Bone marrow (tissue), 2 donors: ENCODE results near the gene CACNA2D4.
A peak's percentile ranks its signal among the peaks of the same experiment; 100 is the strongest.

Experiments used
- DNase-seq, 2 donors: peaks; one replicate each; lab custom pipeline; 2025; lab: John Stamatoyannopoulos, UW

The CACNA2D4 gene

DNA sequence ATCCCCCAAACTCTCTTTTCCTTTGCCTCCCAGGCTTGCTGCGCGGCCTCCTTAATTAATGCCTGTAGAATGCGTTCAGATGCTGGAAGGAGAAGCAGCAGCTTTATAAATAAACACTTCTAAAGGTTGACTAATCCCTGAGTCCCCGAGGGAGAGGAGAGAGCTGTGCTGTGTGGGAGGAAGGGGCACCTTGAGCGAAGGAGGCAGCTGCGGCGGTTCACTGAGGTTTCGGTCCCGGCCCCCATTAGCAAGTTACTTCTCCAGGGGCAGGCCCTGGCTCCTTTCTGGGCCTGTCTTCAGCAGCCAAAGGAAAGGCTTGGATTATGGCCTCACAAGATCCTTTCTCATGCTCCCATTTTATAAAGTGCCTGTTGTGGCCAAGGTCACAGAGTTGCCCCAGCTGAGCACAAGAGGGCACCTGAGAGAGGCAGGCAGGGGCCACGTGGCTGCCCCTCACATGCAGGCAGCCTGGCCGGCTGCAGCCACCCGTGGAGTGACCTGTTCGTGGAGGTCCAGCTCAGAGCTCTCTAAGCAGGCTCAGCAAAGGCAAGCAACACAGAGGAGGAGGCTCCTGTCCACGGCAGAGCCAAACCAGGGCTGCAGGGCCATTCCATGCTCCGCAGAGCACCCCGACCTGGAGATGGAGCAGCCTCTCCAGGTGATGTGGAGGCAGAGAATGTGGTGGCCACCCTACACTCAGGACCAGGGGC is 15.0 kb upstream of the CACNA2D4 start:
- no peak for DNase-seq

DNA sequence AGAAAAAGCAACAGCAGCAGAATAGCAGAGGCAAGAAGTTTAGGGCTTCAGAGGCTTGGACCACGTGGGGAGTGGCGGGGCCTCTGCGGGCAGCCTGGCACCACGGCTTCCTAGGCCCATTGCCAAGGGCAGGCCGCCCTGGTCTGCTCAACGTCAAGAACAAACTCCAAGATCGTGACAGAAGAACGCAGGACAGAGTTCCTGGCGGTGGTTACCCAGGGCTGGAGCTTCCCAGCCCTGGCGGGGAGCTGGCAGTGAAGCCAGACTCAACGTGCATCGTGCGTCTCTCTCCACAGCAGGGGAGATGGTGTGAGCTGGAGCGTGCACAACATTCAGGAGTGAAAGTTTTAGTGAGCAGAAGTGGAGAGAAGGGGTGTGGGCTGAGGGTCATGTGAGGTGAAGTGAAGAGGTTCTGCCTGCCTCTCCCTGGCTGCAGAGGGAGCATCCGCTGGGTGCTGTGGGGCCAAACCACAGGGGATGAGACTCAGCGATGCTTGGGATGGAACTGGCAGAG is 13.9 kb upstream of the CACNA2D4 start:
- no peak for DNase-seq

DNA sequence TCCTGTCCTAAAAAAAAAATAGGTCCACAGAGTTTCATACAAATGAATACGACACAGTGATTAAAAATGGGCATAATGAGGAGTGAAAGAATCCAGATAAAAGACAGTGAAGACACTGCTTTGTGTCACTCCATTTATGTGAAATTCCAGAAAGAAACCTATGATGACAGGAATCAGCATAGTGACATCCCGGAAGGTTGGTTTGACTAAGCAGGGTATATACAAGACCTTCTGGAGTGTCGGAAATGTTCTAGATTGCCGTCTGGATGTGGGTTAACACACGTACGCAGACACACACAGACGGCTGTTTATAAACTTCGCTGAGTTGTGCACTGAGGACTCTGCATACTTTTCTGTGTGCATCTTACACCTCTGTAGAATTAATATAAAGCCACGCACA is 13.2 kb upstream of the CACNA2D4 start:
- no peak for DNase-seq

DNA sequence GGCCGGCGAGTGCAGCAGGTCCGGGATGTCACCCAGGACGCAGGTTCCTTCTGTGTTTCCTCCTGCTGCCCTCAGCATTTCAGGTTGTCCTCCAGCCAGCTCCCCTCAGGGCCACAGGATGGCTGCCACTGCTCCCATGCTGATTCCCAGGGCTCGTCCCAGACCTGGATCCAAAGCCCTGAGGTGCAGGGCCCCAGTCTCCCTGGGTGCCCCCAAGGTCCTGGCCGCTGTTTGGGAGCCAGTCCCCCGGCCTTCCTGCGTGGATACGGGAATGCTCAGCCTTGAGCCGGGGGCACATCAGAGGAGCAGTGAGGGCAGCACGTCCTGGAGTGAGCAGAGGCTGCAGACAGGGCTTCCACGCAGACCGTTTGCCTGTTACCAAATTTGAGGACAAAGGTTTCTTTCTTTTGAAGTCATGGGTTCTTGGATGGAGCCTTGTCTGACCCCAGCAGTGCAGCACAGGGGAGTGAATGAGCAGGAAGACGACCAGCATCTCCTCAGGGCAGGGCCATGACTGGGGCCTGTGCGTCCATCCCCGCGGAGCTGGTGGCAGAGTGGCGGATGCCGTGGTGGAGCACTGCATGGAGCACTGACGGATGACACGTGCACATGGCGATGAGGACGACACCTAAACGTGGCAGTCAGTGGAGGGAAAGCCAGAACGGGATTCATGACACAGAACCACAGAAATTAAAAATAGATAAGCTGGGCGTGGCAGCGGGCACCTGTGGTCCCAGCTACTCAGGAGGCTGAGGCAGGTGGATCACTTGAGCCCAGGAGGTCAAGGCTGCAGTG is 12.5 kb upstream of the CACNA2D4 start:
- no peak for DNase-seq

DNA sequence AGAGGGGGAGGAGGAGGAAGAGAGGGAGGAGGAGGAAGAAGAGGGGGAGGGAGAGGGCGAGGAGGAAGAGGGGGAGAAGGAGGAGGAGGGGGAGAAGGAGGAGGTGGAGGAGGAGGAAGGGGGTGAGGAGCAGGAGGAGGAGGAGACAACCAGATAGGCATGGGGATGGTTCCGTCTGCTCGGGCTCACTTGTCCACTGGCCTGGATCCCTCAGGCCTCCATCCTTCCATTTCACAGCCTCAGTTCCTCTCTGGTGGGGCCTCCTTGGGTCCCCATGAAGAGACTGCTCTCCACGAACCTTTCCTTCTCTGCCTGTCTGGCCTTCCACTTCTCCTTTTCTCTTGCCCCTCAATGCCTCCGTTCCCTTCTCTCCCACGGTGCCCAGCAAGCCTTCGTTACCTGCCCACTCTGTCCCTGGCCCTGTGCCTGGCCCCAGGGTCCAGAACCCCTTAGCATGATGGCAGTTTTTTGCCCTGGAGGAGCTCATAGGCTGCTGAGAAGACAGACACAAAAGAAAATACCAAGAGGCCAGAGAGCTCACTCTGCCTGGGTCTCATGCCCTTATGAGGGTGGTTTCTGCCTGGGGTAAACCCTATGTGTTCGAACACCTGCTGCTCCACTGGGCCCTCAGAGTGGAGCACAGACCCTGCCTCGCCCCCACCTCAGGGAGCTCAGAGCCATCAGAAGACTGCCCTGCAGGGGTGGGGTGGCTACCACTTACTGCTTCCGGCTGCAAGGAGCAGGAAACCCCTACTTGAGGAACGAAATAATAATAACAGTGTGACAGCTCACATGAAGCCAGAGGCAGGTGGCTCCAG is 11.7 kb upstream of the CACNA2D4 start:
- no peak for DNase-seq

DNA sequence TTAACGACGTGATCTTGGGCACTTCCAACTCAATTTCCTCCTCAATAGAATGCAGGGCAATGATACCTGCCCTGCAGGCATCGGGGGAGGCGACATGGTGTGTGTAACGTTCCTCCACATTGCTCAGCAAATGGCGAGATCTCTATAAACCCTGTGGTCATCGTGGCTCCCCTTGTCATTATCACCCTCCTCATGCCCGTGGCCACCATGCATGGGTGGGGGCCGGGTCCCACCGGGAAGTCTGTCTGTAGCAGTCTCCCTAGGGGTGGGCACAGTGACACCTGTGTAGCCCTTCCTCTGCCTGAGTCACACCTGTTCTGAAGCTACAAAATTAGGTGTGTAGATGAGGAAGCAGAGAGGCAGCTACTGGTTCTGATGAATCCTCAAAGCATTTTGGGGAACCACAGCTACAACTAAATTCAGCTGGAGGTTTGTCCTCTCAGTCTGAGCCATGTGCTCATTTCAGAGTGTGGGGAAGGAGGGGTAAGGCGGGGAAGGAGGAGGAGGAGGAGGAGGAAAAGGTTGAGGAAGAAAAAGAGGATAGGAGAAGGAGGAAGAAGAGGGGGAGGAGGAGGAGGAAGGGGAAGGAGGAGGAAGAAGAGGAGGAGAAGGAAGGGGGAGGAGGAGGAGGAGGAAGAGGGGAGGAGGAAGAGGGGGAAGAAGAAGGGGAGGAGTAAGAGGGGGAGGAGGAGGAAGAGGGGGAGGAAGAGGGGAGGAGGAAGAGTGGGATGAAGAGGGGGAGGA is 11.0 kb upstream of the CACNA2D4 start:
- DNase-seq = no peak

DNA sequence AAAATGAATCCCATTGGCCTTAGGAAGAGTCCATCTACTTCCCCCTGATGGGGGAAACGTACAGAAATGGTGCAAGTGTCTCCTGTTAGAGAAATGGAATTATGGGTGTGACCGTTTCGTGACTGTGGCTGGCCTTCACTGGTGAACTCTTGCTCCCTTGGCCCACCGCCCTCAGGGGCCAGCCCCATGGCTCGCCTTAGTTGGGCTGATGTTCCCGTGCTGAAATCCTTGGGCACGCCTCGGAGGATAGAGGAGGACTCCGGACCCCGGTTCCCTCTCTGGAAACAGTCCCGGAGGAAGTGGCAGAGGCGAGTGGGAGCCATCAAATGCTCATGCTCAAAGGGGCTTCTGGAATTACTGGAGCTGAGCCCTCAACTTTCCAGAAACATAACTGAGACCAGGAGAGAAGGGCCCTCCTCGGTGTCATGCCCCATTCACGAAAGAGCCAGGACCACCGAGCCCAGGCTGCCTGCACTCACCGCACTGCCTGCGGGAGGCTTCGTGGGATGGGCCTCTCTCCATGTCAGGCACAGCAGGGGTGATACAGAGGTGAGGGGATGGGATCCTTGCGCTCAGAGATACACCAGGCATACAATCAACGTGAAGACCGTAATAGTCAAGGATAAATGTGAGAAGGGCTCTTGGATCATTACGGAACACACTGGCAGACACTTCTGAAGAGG is 10.1 kb upstream of the CACNA2D4 start:
- DNase-seq = no peak

DNA sequence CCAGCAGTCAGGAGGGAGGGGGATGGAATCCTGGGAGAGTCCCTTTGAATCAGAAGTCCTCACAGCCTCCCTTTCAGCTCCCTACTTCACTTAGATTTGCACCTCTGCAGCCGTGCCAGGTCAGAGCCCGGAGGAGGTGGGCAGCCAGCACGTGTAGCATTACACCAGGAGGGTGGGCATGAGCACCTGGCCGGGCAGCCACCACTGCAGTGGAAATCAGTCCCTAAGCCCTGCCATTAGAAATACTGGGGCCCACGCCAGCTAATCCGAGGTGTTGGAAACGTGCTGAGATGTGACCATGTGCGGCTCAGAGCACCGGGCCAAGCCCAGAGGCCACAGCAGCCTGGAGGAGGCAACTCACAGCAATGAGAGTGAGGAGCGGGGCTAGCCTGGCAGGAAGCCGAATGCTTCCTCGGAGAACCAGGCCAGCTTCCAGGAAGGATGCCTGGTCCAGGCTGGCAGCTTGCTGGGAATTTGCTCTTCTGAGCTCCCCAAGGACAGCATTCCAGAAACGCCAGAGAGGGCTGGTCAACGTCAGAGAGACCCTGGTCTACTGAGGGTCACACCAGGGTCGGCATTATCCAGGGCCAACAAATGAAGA is 9.4 kb upstream of the CACNA2D4 start:
- DNase-seq = no peak

DNA sequence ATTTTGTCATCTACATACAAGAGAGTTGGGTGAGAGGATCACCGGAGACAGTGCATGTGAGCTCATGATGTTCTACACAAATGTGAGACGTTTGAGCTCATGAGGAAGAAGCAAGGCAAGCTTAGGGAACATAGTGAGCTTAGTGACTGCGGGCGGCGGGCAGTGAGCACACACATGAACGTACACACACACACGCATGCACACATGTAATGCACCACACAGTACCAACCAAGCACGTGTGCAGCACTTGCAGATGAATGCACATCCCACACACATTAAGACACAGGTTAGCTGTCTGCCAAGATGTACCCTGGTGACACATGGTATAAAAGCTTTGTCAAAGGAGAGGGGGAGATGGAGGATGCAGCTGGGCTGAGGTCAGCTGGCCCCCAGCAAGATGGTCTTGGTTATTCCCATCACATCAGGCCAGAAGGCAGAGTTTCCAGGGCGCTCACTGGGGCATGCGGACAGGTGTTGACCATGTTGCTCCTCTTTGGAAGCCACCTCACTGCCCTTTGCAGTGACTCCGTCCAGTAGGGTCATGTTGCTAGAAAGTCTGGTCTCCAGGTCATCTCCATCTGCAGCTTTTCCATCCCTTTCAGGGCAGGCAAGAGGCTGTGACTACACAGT is 8.7 kb upstream of the CACNA2D4 start:
- DNase-seq = no peak

DNA sequence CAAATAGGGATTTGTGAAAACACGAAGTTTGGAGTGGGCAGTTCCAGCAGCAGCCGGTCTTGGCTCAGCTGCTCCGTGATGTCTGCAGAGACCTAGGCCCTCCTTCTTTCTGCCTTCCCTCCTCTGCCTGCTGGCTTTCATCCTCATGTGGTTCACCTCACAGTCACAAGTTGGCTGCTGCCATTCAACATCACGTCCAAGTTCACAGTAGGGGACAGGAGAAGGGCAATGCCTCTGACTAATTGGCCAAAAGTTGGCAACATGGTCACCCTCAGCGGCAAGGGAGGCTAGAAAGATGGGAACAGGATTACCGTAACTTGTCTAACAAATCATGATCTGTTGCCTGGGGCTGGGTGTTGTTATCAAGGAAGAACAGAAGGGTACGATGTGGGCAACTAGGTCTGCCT is 7.8 kb upstream of the CACNA2D4 start:
- DNase-seq = no peak

DNA sequence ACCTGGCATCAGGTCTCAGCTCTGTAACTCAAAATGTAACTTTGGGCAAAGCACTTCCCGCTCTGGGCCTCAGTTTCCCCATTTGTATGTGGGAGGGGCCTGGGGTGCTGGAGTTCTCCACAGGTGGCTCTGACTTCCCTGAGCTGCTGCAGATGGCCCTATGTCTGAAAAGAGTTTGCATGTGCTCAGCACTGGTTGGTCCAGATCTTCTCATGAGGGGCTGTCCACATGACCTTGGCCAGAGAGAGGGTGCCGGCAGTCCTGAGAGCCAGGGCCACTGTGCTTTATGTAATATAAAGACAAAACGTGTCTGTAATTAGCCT is 7.2 kb upstream of the CACNA2D4 start:
- DNase-seq = no peak

DNA sequence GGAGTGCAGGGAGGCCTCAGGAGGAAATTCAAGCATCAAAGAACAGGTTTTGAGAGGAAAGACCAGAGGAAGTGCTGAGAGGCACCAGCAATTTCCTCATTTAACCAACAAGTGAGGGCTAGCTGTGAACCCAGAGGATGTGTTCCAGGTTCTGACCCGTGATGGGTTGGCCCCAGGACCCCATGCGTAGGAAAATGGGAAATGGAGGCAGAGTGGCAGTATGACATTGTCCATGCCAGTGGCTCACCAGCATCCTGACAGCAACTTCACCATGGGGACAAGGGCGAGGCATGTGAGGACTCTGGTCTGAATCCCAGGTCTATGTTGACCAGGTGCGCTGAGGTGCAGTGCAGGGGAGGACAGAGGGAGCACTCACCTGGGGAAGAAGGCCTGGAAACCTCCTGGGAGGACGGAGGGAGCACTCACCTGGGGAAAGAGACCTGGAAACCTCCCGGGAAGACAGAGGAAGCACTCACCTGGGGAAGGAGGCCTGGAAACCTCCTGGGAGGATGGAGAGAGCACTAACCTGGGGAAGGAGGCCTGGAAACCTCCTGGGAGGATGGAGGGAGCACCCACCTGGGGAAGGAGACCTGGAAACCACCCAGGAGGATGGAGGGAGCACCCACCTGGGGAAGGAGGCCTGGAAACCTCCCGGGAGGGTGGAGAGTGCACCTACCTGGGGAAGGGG is 6.7 kb upstream of the CACNA2D4 start:
- DNase-seq = no peak

DNA sequence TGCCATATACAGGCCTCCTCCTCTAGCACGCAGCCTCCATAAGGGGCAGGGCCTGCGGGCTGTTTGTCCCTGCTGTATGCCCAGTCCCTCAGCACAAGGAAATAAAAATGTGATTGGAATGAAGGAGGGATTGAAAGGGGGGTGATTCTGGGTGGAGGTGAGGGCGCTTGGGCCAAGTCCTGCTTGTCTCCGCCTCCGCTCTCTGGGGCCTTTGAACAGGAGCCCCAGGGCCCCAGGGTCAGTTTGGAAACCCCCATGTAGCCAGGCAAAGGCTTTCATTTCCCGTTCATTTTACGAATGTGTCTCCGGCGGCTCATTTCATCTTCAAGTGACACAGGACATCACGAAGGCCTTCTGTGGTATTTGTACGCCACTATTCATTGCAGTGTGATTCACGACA is 4.5 kb upstream of the CACNA2D4 start:
- DNase-seq = no peak

DNA sequence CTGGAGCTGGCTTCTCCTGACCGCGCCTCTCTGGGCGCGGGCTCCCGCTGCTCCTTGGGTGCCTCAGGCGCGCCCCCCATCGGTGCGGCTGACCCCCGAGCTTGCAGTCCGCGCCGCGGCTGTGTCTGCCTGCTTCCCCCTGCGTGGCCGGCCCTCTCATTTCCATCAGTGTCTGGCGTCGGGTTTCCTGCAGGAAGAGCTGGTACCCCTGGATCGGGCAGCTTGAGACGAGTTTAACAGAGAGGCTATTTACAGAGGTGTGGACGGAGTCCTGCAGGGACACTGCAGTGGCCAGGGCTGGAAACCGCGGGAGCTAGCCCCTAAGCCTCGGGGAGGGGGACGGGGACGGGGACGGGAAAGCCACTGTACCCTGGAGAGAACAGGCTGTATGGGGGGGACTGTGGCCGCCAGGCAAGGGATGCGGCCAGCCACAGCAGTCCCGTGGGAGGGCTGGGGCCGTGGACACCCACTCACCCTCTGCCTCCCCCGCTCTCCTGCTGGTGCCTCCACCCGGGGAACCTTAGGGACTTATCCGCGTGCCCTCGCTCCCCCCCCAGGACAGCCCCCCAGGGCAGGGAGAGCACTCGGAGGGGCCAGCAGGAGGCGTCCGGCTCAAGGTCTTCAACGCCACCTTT is 3.7 kb upstream of the CACNA2D4 start:
- DNase-seq = no peak

DNA sequence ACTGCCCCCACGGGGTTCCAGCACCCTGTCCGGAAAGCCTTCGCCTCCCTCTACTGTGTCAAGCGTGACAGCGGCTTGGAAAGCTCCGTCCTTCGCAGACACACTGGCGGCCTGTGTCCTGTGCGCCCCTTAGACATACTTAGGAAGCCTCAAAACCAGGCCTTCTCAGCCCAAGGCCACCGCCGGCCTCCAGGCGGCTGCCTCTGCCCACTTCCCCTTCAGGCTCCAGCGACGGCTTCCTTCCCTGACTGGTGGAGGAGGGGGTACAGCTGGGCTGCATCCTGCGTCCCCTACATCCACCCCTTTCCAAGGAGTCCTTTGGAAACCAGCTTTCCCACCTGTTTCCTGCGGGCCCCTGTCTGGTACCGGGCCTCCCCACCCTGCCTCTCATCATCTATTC is 2.5 kb upstream of the CACNA2D4 start:
- DNase-seq = peak; percentile 19 to 71

DNA sequence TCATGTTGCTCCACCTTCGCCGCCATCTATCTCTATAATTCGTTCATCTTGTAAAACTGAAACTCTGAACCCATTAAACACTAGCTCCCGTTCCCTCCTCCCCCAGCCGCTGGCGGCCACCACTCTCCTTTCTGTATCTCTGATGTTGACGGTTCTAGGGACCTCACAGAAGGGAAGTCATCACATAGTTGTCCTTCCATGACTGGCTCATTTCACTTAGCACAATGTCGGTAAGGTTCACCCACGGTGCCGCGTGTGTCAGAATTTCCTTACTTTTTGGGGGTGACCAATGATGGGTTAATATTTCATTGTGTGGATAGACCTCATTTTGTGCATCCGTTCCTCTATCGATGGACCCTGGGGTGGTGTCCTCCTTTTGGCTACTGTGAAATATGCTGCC is 2.0 kb upstream of the CACNA2D4 start:
- DNase-seq = no peak

DNA sequence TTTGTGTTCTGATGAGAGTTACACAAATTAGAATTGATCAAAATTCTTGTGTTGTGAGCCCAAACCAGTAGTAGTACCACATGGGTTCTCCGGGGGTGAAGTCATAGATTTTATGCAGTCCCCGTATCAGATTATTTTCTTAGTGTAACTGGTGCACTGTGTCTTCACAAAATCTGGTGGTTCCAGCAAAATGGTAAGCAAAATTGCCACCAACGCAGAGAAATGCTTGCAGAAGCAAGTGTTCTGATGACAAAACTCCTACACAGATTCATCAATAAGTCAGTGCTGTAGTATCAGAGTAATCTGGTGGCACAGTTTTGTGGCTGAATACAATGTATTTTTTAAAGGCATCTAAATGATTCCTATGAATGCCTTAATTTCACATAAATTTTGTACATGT is 1.3 kb upstream of the CACNA2D4 start:
- no peak for DNase-seq

DNA sequence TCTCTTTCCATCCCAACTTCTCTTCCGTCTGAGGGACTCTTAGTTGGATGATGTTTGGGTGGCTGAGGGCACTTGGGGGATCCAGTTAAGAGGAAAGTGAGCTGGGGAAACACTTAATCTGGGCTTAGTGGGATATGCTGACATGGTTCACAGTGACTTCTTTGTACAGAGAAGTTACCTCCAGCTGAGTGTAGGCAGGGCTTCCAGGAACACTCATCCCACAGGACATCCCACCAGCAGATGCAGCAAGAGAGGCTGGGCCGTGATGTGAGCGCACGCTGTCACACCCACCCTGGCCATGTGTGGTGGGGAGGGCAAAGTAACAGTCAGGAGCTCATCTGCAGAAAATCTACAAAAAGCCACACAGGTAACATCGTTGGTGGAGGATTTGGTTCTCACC is 832 bp upstream of the CACNA2D4 start:
- no peak for DNase-seq

DNA sequence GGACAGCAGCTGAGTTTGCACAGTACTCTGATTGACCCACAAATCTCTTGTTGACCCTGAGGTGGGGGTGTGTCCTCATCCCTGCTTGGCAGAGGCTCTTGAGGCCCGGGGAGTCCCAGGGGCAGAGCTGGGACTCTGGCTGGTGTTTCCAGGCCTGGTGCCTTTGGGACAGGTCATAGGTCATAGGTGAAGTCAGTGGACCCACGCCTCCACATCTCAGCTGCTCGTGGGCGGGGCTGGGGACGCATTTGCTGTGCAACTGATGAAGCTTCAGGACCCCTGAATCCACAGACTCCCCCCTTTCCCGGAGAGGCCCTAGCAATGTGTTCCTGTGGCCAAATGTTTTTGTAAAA is 408 bp upstream of the CACNA2D4 start:
- no peak for DNase-seq
